ENCODE measurements around the gene MLLT10.

The MLLT10 gene

GRCh38 chr10:21662635-21663034 is 128.6 kb downstream of the MLLT10 start:
- ATAC-seq (ENCODE audit: low read depth): no peak

GRCh38 chr10:21668831-21669230 is 134.8 kb downstream of the MLLT10 start:
- H3K9me3 ChIP-seq (ENCODE audit: severe bottlenecking): no peaks in the 10 kb centered on the region
- ATAC-seq (ENCODE audit: low read depth) (no peak), DNase-seq (ENCODE audit: low spot score) (no peak)
- TF ChIP-seq, protein P1, sequence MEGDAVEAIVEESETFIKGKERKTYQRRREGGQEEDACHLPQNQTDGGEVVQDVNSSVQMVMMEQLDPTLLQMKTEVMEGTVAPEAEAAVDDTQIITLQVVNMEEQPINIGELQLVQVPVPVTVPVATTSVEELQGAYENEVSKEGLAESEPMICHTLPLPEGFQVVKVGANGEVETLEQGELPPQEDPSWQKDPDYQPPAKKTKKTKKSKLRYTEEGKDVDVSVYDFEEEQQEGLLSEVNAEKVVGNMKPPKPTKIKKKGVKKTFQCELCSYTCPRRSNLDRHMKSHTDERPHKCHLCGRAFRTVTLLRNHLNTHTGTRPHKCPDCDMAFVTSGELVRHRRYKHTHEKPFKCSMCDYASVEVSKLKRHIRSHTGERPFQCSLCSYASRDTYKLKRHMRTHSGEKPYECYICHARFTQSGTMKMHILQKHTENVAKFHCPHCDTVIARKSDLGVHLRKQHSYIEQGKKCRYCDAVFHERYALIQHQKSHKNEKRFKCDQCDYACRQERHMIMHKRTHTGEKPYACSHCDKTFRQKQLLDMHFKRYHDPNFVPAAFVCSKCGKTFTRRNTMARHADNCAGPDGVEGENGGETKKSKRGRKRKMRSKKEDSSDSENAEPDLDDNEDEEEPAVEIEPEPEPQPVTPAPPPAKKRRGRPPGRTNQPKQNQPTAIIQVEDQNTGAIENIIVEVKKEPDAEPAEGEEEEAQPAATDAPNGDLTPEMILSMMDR (IDR thresholded peaks at IDR 0.05; ENCODE audit: poor library complexity, severe bottlenecking): no peak
- H3K4me1 ChIP-seq (ENCODE audit: insufficient read depth, poor library complexity, severe bottlenecking): no peaks in the 10 kb centered on the region
- peaks cover 16% of the 10 kb centered on the region for H3K36me3 ChIP-seq (ENCODE audit: low read depth)
- H3K27ac ChIP-seq (ENCODE audit: poor library complexity, severe bottlenecking): no peak overlapping the region
- H3K4me3 ChIP-seq (ENCODE audit: severe bottlenecking): no peak overlapping the region
- no peaks in the 10 kb centered on the region for H3K27me3 ChIP-seq (ENCODE audit: insufficient read depth, poor library complexity, severe bottlenecking)

More at GRCh38 chr10:21662635-21663034, 128.6 kb downstream of the MLLT10 start:
- no peak overlapping the region for H3K27ac ChIP-seq (ENCODE audit: poor library complexity, severe bottlenecking)
- H3K27me3 ChIP-seq (ENCODE audit: insufficient read depth, poor library complexity, severe bottlenecking): no peaks in the 10 kb centered on the region
- TF ChIP-seq, protein P1 (IDR thresholded peaks at IDR 0.05; ENCODE audit: poor library complexity, severe bottlenecking): no peak
- no peak for DNase-seq (ENCODE audit: low spot score)
- H3K36me3 ChIP-seq (ENCODE audit: low read depth): peaks cover 3% of the 10 kb centered on the region
- H3K9me3 ChIP-seq (ENCODE audit: severe bottlenecking): no peaks in the 10 kb centered on the region
- no peak overlapping the region for H3K4me3 ChIP-seq (ENCODE audit: severe bottlenecking)
- H3K4me1 ChIP-seq (ENCODE audit: insufficient read depth, poor library complexity, severe bottlenecking): peaks cover 3% of the 10 kb centered on the region

DNA sequence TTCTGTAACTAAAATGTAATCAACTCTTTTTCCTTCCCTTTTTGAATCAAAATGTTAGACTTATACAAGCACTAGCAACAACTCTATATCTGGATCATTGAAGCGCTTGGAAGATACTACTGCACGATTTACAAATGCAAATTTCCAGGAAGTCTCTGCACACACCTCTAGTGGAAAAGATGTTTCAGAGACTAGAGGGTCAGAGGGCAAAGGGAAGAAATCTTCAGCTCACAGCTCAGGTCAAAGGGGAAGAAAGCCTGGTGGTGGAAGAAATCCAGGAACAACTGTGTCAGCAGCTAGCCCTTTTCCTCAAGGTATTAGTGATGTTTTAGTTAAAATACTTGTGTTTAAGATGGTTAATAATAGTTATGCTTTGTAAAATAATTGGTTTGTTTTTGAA is 136.4 kb downstream of the MLLT10 start:
- TF ChIP-seq, protein P1 (IDR thresholded peaks at IDR 0.05; ENCODE audit: poor library complexity, severe bottlenecking): no peak
- no peak overlapping the region for H3K4me3 ChIP-seq (ENCODE audit: severe bottlenecking)
- ATAC-seq (ENCODE audit: low read depth) (no peak), DNase-seq (ENCODE audit: low spot score) (no peak)
- H3K27me3 ChIP-seq (ENCODE audit: insufficient read depth, poor library complexity, severe bottlenecking): no peaks in the 10 kb centered on the region
- H3K4me1 ChIP-seq (ENCODE audit: insufficient read depth, poor library complexity, severe bottlenecking): no peaks in the 10 kb centered on the region
- H3K9me3 ChIP-seq (ENCODE audit: severe bottlenecking): no peaks in the 10 kb centered on the region
- H3K27ac ChIP-seq (ENCODE audit: poor library complexity, severe bottlenecking): no peak overlapping the region
- H3K36me3 ChIP-seq (ENCODE audit: low read depth): peaks cover 21% of the 10 kb centered on the region

- Histone ChIP-seq H3K27ac (ENCODE audit: poor library complexity, severe bottlenecking) (no peak overlapping the region), H3K36me3 (ENCODE audit: low read depth) (peaks cover 23% of the 10 kb centered on the region; the same call in 1 of the 2 replicates), H3K4me3 (ENCODE audit: severe bottlenecking) (no peak overlapping the region), H3K4me1 (ENCODE audit: insufficient read depth, poor library complexity, severe bottlenecking) (no peaks in the 10 kb centered on the region), H3K9me3 (ENCODE audit: severe bottlenecking) (no peaks in the 10 kb centered on the region), H3K27me3 (ENCODE audit: insufficient read depth, poor library complexity, severe bottlenecking) (no peaks in the 10 kb centered on the region)
- DNase-seq (ENCODE audit: low spot score): no peak
- TF ChIP-seq, protein P1 (IDR thresholded peaks at IDR 0.05; ENCODE audit: poor library complexity, severe bottlenecking): no peak
- no peak for ATAC-seq (ENCODE audit: low read depth)
Observed at GRCh38 chr10:21673668-21674067, 139.6 kb downstream of the MLLT10 start.

GRCh38 chr10:21675157-21675796 is 141.2 kb downstream of the MLLT10 start:
- Histone ChIP-seq H3K27me3 (ENCODE audit: insufficient read depth, poor library complexity, severe bottlenecking) (no peaks in the 10 kb centered on the region), H3K4me1 (ENCODE audit: insufficient read depth, poor library complexity, severe bottlenecking) (peaks cover under 1% of the 10 kb centered on the region), H3K36me3 (ENCODE audit: low read depth) (peaks cover 22% of the 10 kb centered on the region; the same call in 1 of the 2 replicates), H3K9me3 (ENCODE audit: severe bottlenecking) (no peaks in the 10 kb centered on the region), H3K27ac (ENCODE audit: poor library complexity, severe bottlenecking) (no peak overlapping the region), H3K4me3 (ENCODE audit: severe bottlenecking) (no peak overlapping the region)
- no peak for DNase-seq (ENCODE audit: low spot score)
- TF ChIP-seq, protein P1 (IDR thresholded peaks at IDR 0.05; ENCODE audit: poor library complexity, severe bottlenecking): peak; percentile 82
- ATAC-seq (ENCODE audit: low read depth): no peak

All from RWPE2 (cell line).